ENCODE results near the gene EIF4G3.
A peak's percentile ranks its signal among the peaks of the same experiment; 100 is the strongest.

Gene EIF4G3

GRCh38 chr1:20983297-20983889, 193.3 kb downstream of the EIF4G3 start:
- no peak for DNase-seq

GRCh38 chr1:20982316-20982715, 194.4 kb downstream of the EIF4G3 start:
- no peak for DNase-seq

- DNase-seq: peak; percentile 26
Measured at GRCh38 chr1:20981915-20982314, 194.8 kb downstream of the EIF4G3 start.

GRCh38 chr1:20980051-20980450, 196.6 kb downstream of the EIF4G3 start:
- DNase-seq: no peak

GRCh38 chr1:20978413-20978812, 198.3 kb downstream of the EIF4G3 start:
- DNase-seq: no peak

- no peak for DNase-seq
Measured at GRCh38 chr1:20975668-20976067, 201.0 kb downstream of the EIF4G3 start.

GRCh38 chr1:20974951-20975350, 201.7 kb downstream of the EIF4G3 start:
- no peak for DNase-seq

GRCh38 chr1:20974069-20974468, 202.6 kb downstream of the EIF4G3 start:
- no peak for DNase-seq

GRCh38 chr1:20972855-20973254, 203.8 kb downstream of the EIF4G3 start:
- DNase-seq: no peak

GRCh38 chr1:20964540-20965484, 211.9 kb downstream of the EIF4G3 start:
- DNase-seq: peak; percentile 91

- DNase-seq: no peak
Measured at GRCh38 chr1:20962576-20963258, 214.0 kb downstream of the EIF4G3 start.

GRCh38 chr1:20958430-20958829, 218.3 kb downstream of the EIF4G3 start:
- no peak for DNase-seq

GRCh38 chr1:20956272-20956671, 220.4 kb downstream of the EIF4G3 start:
- no peak for DNase-seq

GRCh38 chr1:20950679-20951078, 226.0 kb downstream of the EIF4G3 start:
- no peak for DNase-seq

- no peak for DNase-seq
Measured at GRCh38 chr1:20949871-20950590, 226.7 kb downstream of the EIF4G3 start.

GRCh38 chr1:20948101-20948500, 228.6 kb downstream of the EIF4G3 start:
- DNase-seq: no peak

- no peak for DNase-seq
Measured at GRCh38 chr1:20947409-20947808, 229.3 kb downstream of the EIF4G3 start.

- no peak for DNase-seq
Measured at GRCh38 chr1:20936621-20937020, 240.1 kb downstream of the EIF4G3 start.

- no peak for DNase-seq
Measured at GRCh38 chr1:20936216-20936615, 240.5 kb downstream of the EIF4G3 start.

- no peak for DNase-seq
Measured at GRCh38 chr1:20935717-20936116, 241.0 kb downstream of the EIF4G3 start.

GRCh38 chr1:20932437-20932977, 244.2 kb downstream of the EIF4G3 start:
- no peak for DNase-seq

- DNase-seq: no peak
Measured at GRCh38 chr1:20931930-20932436, 244.7 kb downstream of the EIF4G3 start.

GRCh38 chr1:20930427-20930826, 246.3 kb downstream of the EIF4G3 start:
- no peak for DNase-seq
